K562 (cell line): ENCODE results near the gene SLC48A1. TPM values are rescaled to one million over a fixed set of nuclear protein-coding genes. Genes with fewer than 3 reads are reported as not detected.

ENCODE experiments used
- CHD7 ChIP-seq: fragments of 200-600 bp; sonication (generic); IDR thresholded peaks from one replicate; pipeline ENCODE4 v1.6.1; 2012; ENCODE audit warnings: mild to moderate bottlenecking, low read depth, low read length, inconsistent platforms
- CTCF ChIP-seq, 3 experiments: IDR thresholded peaks in 2 of 3; conservative IDR thresholded peaks in 1 of 3; 2 replicates each; pipeline ENCODE4 v1.5.1; 2011 to 2012; ENCODE audit warnings: low read length in 3 of 3, mild to moderate bottlenecking in 3 of 3, control low read depth in 2 of 3, improper control_type of control experiment in 1 of 3, inconsistent platforms in 1 of 3, low read depth in 1 of 3, mixed read lengths in 1 of 3, moderate library complexity in 1 of 3; ENCODE audit not compliant: insufficient read depth in 2 of 3
- RBM39 ChIP-seq: fragments of 200-400 bp; formaldehyde crosslinking; optimal IDR thresholded peaks from 2 replicates; pipeline ENCODE3; 2018; ENCODE audit warnings: low read depth, low read length
- VEZF1 ChIP-seq: fragments of 200-800 bp; sonication (Bioruptor generic); IDR thresholded peaks from 2 replicates; pipeline ENCODE4 v1.6.1; 2017; ENCODE audit warnings: missing genetic modification characterization, missing compliant biosample characterization
- ZBTB2 ChIP-seq: fragments of 450-650 bp; IDR thresholded peaks from 2 replicates; pipeline ENCODE4 v1.6.1; 2016; ENCODE audit warnings: antibody characterized with exemption
- ZC3H11A ChIP-seq: IDR thresholded peaks from 2 replicates; pipeline ENCODE4 v1.6.1; 2012; ENCODE audit warnings: low read depth, low read length, improper control_type of control experiment
- ZNF518B ChIP-seq: fragments of 250-450 bp; sonication (Bioruptor Pico); IDR thresholded peaks from 2 replicates; pipeline ENCODE4 v1.5.0; 2021; ENCODE audit warnings: mild to moderate bottlenecking, moderate library complexity
- polyA plus RNA-seq, 8 experiments: library from polyadenylated mRNA; depleted of rRNA in 4 of 8; stranded (reverse) in 5 of 8; unstranded in 3 of 8; fragments of >200 nt; fragmentation: Nextera tagmentation in 2 of 8; fragmentation: Illumina TruSeq in 1 of 8; extraction: Ambion mirVana in 2 of 8; extraction: Trizol in 1 of 8; gene quantifications; 2 replicates each; pipeline versions ENCODE4 v1.2.1 to v1.2.3, GENCODE V29; 2011 to 2014; ENCODE audit warnings: inconsistent platforms in 1 of 8, missing spikeins in 1 of 8
- total RNA-seq, 7 experiments: library from RNA; depleted of rRNA in 6 of 7; stranded (reverse); fragments of >200 nt in 6 of 7; fragmentation: Illumina TruSeq in 2 of 7; extraction: Trizol in 2 of 7; gene quantifications; 2 replicates each; pipeline versions ENCODE4 v1.2.1 to v1.2.3, GENCODE V29; 2011 to 2021; ENCODE audit warnings: low replicate concordance in 1 of 7

Gene SLC48A1
- total and polyA plus RNA-seq, 9 of the 15 experiments (the other 6 are each of a cell fraction or from before 2014, with no cell fraction given), result 10.7 to 37.5 (median 18.7) TPM

- TF ChIP-seq CHD7, result no peak
- peak; percentile 50; the same call in 1 of the 2 replicates for TF ChIP-seq VEZF1 (CRISPR knock-in tag)
- TF ChIP-seq ZNF518B (CRISPR knock-in tag), result no peak
- TF ChIP-seq CTCF (IDR thresholded peaks at IDR 0.05 in 2 of 3, conservative IDR thresholded peaks at IDR 0.05 in 1 of 3; ENCODE audit: insufficient read depth in 2 of 3, low read depth in 1 of 3, low read length in 3 of 3), result peak; percentile 29 to 51 (median 31)
- TF ChIP-seq ZBTB2, result no peak
- TF ChIP-seq RBM39, result no peak
- no peak for TF ChIP-seq ZC3H11A
These were observed 29.3 kb downstream of the SLC48A1 start (continued) for GRCh38 chr12:47802312-47802711.
